Measurements from ENCODE around the gene LAPTM5. TPM values are rescaled to one million over a fixed set of nuclear protein-coding genes. Genes with fewer than 3 reads are reported as not detected.

LAPTM5 gene
- total RNA-seq, 1 donor from 2014 or later: 424 TPM

- no peaks in the 10 kb centered on the region for H3K27me3 ChIP-seq
- TF ChIP-seq, protein P1, sequence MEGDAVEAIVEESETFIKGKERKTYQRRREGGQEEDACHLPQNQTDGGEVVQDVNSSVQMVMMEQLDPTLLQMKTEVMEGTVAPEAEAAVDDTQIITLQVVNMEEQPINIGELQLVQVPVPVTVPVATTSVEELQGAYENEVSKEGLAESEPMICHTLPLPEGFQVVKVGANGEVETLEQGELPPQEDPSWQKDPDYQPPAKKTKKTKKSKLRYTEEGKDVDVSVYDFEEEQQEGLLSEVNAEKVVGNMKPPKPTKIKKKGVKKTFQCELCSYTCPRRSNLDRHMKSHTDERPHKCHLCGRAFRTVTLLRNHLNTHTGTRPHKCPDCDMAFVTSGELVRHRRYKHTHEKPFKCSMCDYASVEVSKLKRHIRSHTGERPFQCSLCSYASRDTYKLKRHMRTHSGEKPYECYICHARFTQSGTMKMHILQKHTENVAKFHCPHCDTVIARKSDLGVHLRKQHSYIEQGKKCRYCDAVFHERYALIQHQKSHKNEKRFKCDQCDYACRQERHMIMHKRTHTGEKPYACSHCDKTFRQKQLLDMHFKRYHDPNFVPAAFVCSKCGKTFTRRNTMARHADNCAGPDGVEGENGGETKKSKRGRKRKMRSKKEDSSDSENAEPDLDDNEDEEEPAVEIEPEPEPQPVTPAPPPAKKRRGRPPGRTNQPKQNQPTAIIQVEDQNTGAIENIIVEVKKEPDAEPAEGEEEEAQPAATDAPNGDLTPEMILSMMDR (IDR thresholded peaks at IDR 0.05): no peak
- no peaks in the 10 kb centered on the region for H3K9me3 ChIP-seq
- DNase-seq (no peak), ATAC-seq (no peak)
- no peaks in the 10 kb centered on the region for H3K36me3 ChIP-seq
- H3K4me1 ChIP-seq: peaks cover 64% of the 10 kb centered on the region
- intact Hi-C loops (cut with DNase I): no loop called here
- H3K27ac ChIP-seq: peak overlapping the region; percentile 65
- H3K4me3 ChIP-seq: no peak overlapping the region
These were observed 7.6 kb downstream of the LAPTM5 start for GRCh38 chr1:30749691-30750583.

GRCh38 chr1:30748699-30749401 is 8.7 kb downstream of the LAPTM5 start:
- H3K27ac ChIP-seq: peak overlapping the region; percentile 65
- ATAC-seq: peak; percentile 3

GRCh38 chr1:30748098-30748698 is 9.4 kb downstream of the LAPTM5 start:
- H3K4me1 ChIP-seq: peaks cover 68% of the 10 kb centered on the region
- H3K4me3 ChIP-seq: no peak overlapping the region
- peak overlapping the region; percentile 65 for H3K27ac ChIP-seq

More at GRCh38 chr1:30748699-30749401, 8.7 kb downstream of the LAPTM5 start:
- no peaks in the 10 kb centered on the region for H3K36me3 ChIP-seq
- no peak for DNase-seq
- intact Hi-C loops (cut with DNase I): no loop called here
- no peak overlapping the region for H3K4me3 ChIP-seq
- H3K4me1 ChIP-seq: peaks cover 68% of the 10 kb centered on the region
- H3K9me3 ChIP-seq: no peaks in the 10 kb centered on the region
- TF ChIP-seq, protein P1 (IDR thresholded peaks at IDR 0.05): no peak
- no peaks in the 10 kb centered on the region for H3K27me3 ChIP-seq

GRCh38 chr1:30747033-30748008 is 10.3 kb downstream of the LAPTM5 start:
- Histone ChIP-seq H3K4me3 (no peak overlapping the region), H3K27ac (peak overlapping the region; percentile 6), H3K27me3 (no peaks in the 10 kb centered on the region), H3K4me1 (peaks cover 62% of the 10 kb centered on the region), H3K9me3 (no peaks in the 10 kb centered on the region), H3K36me3 (no peaks in the 10 kb centered on the region)
- ATAC-seq: peak; percentile 6
- intact Hi-C loops (cut with DNase I): no loop called here
- TF ChIP-seq, protein P1 (IDR thresholded peaks at IDR 0.05): no peak
- DNase-seq: no peak

More at GRCh38 chr1:30748098-30748698, 9.4 kb downstream of the LAPTM5 start:
- Histone ChIP-seq H3K36me3 (no peaks in the 10 kb centered on the region), H3K9me3 (no peaks in the 10 kb centered on the region), H3K27me3 (no peaks in the 10 kb centered on the region)
- ATAC-seq (peak; percentile 32), DNase-seq (no peak)
- intact Hi-C loops (cut with DNase I): no loop called here
- TF ChIP-seq, protein P1 (IDR thresholded peaks at IDR 0.05): no peak
